ENCODE data around the gene KRTAP22-2. TPM values are rescaled to one million over a fixed set of nuclear protein-coding genes. Genes with fewer than 3 reads are reported as not detected.

The KRTAP22-2 gene
- total RNA-seq, 1 donor from 2014 or later: not detected

- Histone ChIP-seq H3K4me1 (no peaks in the 10 kb centered on the region), H3K27me3 (no peaks in the 10 kb centered on the region), H3K9me3 (no peaks in the 10 kb centered on the region), H3K27ac (no peak overlapping the region), H3K4me3 (no peak overlapping the region), H3K36me3 (no peaks in the 10 kb centered on the region)
- intact Hi-C loops (cut with DNase I): no loop called here
- DNase-seq (ENCODE audit: low spot score in 2 of 2): no peak
- no peak for TF ChIP-seq CTCF (IDR thresholded peaks at IDR 0.05)
Observed at GRCh38 chr21:30555095-30555494, 35.1 kb downstream of the KRTAP22-2 start.

- DNase-seq (ENCODE audit: low spot score in 2 of 2): no peak
- no peak for TF ChIP-seq CTCF (IDR thresholded peaks at IDR 0.05)
- H3K9me3 ChIP-seq: no peaks in the 10 kb centered on the region
- no peaks in the 10 kb centered on the region for H3K4me1 ChIP-seq
- intact Hi-C loops (cut with DNase I): no loop called here
- H3K27me3 ChIP-seq: no peaks in the 10 kb centered on the region
- H3K4me3 ChIP-seq: no peak overlapping the region
- no peaks in the 10 kb centered on the region for H3K36me3 ChIP-seq
- H3K27ac ChIP-seq: no peak overlapping the region
Observed at GRCh38 chr21:30552782-30553181, 37.4 kb downstream of the KRTAP22-2 start.

GRCh38 chr21:30541764-30542163, 48.4 kb downstream of the KRTAP22-2 start, which contains the start of gene KRTAP19-6:
KRTAP19-6 (minus strand) TSS chr21:30541864; CDS start chr21:30541833, 31 bp downstream.
- Histone ChIP-seq H3K9me3 (no peaks in the 10 kb centered on the region), H3K27ac (no peak within 1 kb of the TSS), H3K36me3 (no peaks in the 10 kb centered on the region), H3K4me3 (no peak within 1 kb of the TSS), H3K27me3 (no peaks in the 10 kb centered on the region), H3K4me1 (no peaks in the 10 kb centered on the region)
- no peak for TF ChIP-seq CTCF (IDR thresholded peaks at IDR 0.05)
- intact Hi-C loops (cut with DNase I): no loop called here
- no peak for DNase-seq (ENCODE audit: low spot score in 2 of 2)

Other genes starting within 250 kb of the KRTAP22-2 start
- not detected for gene KRTAP23-1, start 241.8 kb downstream of the KRTAP22-2 start, total RNA-seq
- not detected for gene KRTAP13-2, start 218.1 kb downstream of the KRTAP22-2 start, total RNA-seq
- gene KRTAP13-1, start 194.4 kb downstream of the KRTAP22-2 start, total RNA-seq: not detected
- gene KRTAP13-3, start 164.5 kb downstream of the KRTAP22-2 start, total RNA-seq: not detected
- gene KRTAP13-4, start 160.2 kb downstream of the KRTAP22-2 start, total RNA-seq: not detected
- not detected for gene KRTAP15-1, start 150.1 kb downstream of the KRTAP22-2 start, total RNA-seq
- gene KRTAP19-1, start 110.0 kb downstream of the KRTAP22-2 start, total RNA-seq: not detected
- not detected for gene KRTAP19-2, start 103.0 kb downstream of the KRTAP22-2 start, total RNA-seq
- gene KRTAP19-3, start 98.4 kb downstream of the KRTAP22-2 start, total RNA-seq: not detected
- gene KRTAP19-4, start 93.2 kb downstream of the KRTAP22-2 start, total RNA-seq: not detected
- not detected for gene KRTAP19-5, start 88.3 kb downstream of the KRTAP22-2 start, total RNA-seq
- gene KRTAP19-6, start 48.5 kb downstream of the KRTAP22-2 start, total RNA-seq: not detected
- gene KRTAP19-7, start 29.1 kb downstream of the KRTAP22-2 start, total RNA-seq: not detected
- not detected for gene KRTAP6-3, start 2.0 kb upstream of the KRTAP22-2 start, total RNA-seq
- gene KRTAP6-2, start 8.5 kb upstream of the KRTAP22-2 start, total RNA-seq: not detected
- not detected for gene KRTAP22-1, start 10.7 kb upstream of the KRTAP22-2 start, total RNA-seq
- gene KRTAP6-1, start 23.5 kb upstream of the KRTAP22-2 start, total RNA-seq: not detected
- not detected for gene KRTAP20-1, start 26.0 kb upstream of the KRTAP22-2 start, total RNA-seq
- not detected for gene KRTAP20-4, start 30.2 kb upstream of the KRTAP22-2 start, total RNA-seq
- not detected for gene KRTAP20-2, start 44.8 kb upstream of the KRTAP22-2 start, total RNA-seq
- gene KRTAP20-3, start 52.5 kb upstream of the KRTAP22-2 start, total RNA-seq: not detected
- not detected for gene KRTAP21-3, start 128.4 kb upstream of the KRTAP22-2 start, total RNA-seq
- gene KRTAP21-2, start 156.9 kb upstream of the KRTAP22-2 start, total RNA-seq: not detected
- not detected for gene KRTAP21-1, start 165.0 kb upstream of the KRTAP22-2 start, total RNA-seq
- not detected for gene KRTAP8-1, start 222.9 kb upstream of the KRTAP22-2 start, total RNA-seq
- gene KRTAP7-1, start 239.4 kb upstream of the KRTAP22-2 start, total RNA-seq: not detected

Data from ascending aorta (tissue), 2 donors.